H1 (cell line): ENCODE results near the gene FARS2. TPM values are rescaled to one million over a fixed set of nuclear protein-coding genes. Genes with fewer than 3 reads are reported as not detected.

Experiments used
- CTCF ChIA-PET: fragments of 300-600 bp; sonication (Branson Sonifier 250); formaldehyde crosslinking; loops from one replicate; lab custom pipeline; 2021; ENCODE audit not compliant: partially characterized antibody; lab: Charles Lee
- POLR2A ChIA-PET: fragments of 300-600 bp; sonication (Branson Sonifier 250); formaldehyde crosslinking; loops from one replicate; lab custom pipeline; 2021; ENCODE audit warnings: inconsistent platforms; ENCODE audit not compliant: partially characterized antibody; lab: Charles Lee
- DNase-seq, 2 experiments: peaks; one replicate each; pipeline versions ENCODE4 v3.0.0 to v3.0.0-alpha.2; 2010 to 2022; ENCODE audit warnings: low spot score in 2 of 2, low read depth in 1 of 2, mixed read lengths in 1 of 2
- FAIRE-seq: peaks from 2 replicates; lab custom pipeline; 2011; peaks lifted over from hg19 to GRCh38; lab: Jason Lieb, UNC
- H2AFZ ChIP-seq: 2 replicates; pipeline ENCODE4 v1.8.1; 2012; ENCODE audit warnings: low read length, inconsistent platforms
- H2AK5ac ChIP-seq: 2 replicates; pipeline ENCODE4 v1.6.1; 2013; ENCODE audit warnings: low read depth, low read length
- H2BK120ac ChIP-seq: replicated peaks from 2 replicates; pipeline ENCODE3; 2013; ENCODE audit warnings: low read depth, low read length, inconsistent platforms
- H2BK12ac ChIP-seq: 2 replicates; pipeline ENCODE4 v1.6.1; 2013; ENCODE audit warnings: low read depth, low read length
- H2BK15ac ChIP-seq: 2 replicates; pipeline ENCODE4 v1.6.1; 2013; ENCODE audit warnings: low read length
- H2BK20ac ChIP-seq: 2 replicates; pipeline ENCODE4 v1.6.1; 2013; ENCODE audit warnings: low read length
- H2BK5ac ChIP-seq: 2 replicates; pipeline ENCODE4 v1.6.1; 2013; ENCODE audit warnings: low read depth, low read length
- H3K14ac ChIP-seq: 2 replicates; pipeline ENCODE4 v1.6.1; 2013; ENCODE audit warnings: inconsistent platforms; ENCODE audit not compliant: insufficient read length
- H3K18ac ChIP-seq: 2 replicates; pipeline ENCODE4 v1.6.1; 2013; ENCODE audit warnings: low read length; ENCODE audit errors: extremely low read depth
- H3K23ac ChIP-seq: 2 replicates; pipeline ENCODE4 v1.6.1; 2013; ENCODE audit warnings: inconsistent platforms; ENCODE audit not compliant: insufficient read length
- H3K23me2 ChIP-seq: 2 replicates; pipeline ENCODE4 v1.6.1; 2013; ENCODE audit warnings: low read depth, low read length
- H3K27ac ChIP-seq: 2 replicates; pipeline ENCODE4 v1.6.1; 2011; ENCODE audit warnings: low read depth, low read length, inconsistent platforms
- H3K27me3 ChIP-seq, 4 experiments: replicated peaks in 1 of 4; 1 replicate in 1 of 4; 2 replicates in 3 of 4; pipeline versions ENCODE4 v1.6.1 to v1.8.1; 2011 to 2013; ENCODE audit warnings: low read length in 3 of 4, mild to moderate bottlenecking in 3 of 4, inconsistent platforms in 2 of 4, mixed read lengths in 2 of 4, moderate library complexity in 1 of 4; ENCODE audit not compliant: control insufficient read depth in 3 of 4, insufficient read depth in 3 of 4; ENCODE audit errors: extremely low read depth in 1 of 4
- H3K36me3 ChIP-seq, 4 experiments: 2 replicates each; pipeline versions ENCODE4 v1.6.1 to v1.8.1; 2011 to 2013; ENCODE audit warnings: mild to moderate bottlenecking in 4 of 4, low read length in 3 of 4, moderate library complexity in 2 of 4, control low read depth in 1 of 4, inconsistent platforms in 1 of 4; ENCODE audit not compliant: insufficient read depth in 4 of 4, control insufficient read depth in 2 of 4
- H3K4ac ChIP-seq: replicated peaks from 2 replicates; pipeline ENCODE3; 2013; ENCODE audit warnings: low read length, low read depth, mixed read lengths, inconsistent platforms; ENCODE audit not compliant: insufficient read length
- H3K4me1 ChIP-seq, 4 experiments: replicated peaks in 1 of 4; 1 replicate in 1 of 4; 2 replicates in 3 of 4; pipeline versions ENCODE4 v1.6.1 to v1.8.1; 2011 to 2013; ENCODE audit warnings: low read length in 3 of 4, inconsistent platforms in 2 of 4, mixed read lengths in 1 of 4; ENCODE audit not compliant: insufficient read depth in 4 of 4, control insufficient read depth in 3 of 4
- H3K4me2 ChIP-seq, 2 experiments: 2 replicates each; pipeline versions ENCODE4 v1.6.1 to v1.8.1; 2011 to 2013; ENCODE audit warnings: low read depth in 2 of 2, low read length in 2 of 2, control low read depth in 1 of 2, inconsistent platforms in 1 of 2, mild to moderate bottlenecking in 1 of 2; ENCODE audit not compliant: insufficient read depth in 1 of 2
- H3K4me3 ChIP-seq, 4 experiments: fragments of 200-600, 300-600 bp in 1 of 4; sonication (generic), shearing (Covaris generic), sonication (Bioruptor Twin) in 1 of 4; 2 replicates each; pipeline versions ENCODE4 v1.5.1 to v1.8.1; 2011 to 2016; ENCODE audit warnings: low read length in 4 of 4, low read depth in 3 of 4, control low read depth in 2 of 4, inconsistent platforms in 2 of 4, mild to moderate bottlenecking in 2 of 4, mixed read lengths in 1 of 4, moderate library complexity in 1 of 4; ENCODE audit not compliant: insufficient read depth in 2 of 4; ENCODE audit errors: extremely low read depth in 1 of 4
- H3K56ac ChIP-seq: replicated peaks from 2 replicates; pipeline ENCODE3; 2013; ENCODE audit warnings: low read depth, mild to moderate bottlenecking, mixed read lengths, low read length, inconsistent platforms; ENCODE audit not compliant: insufficient read length
- H3K79me1 ChIP-seq: 2 replicates; pipeline ENCODE4 v1.6.1; 2013; ENCODE audit warnings: low read depth, low read length, control low read depth
- H3K79me2 ChIP-seq, 2 experiments: 2 replicates each; pipeline versions ENCODE4 v1.6.1 to v1.8.1; 2012 to 2013; ENCODE audit warnings: low read length in 2 of 2, mild to moderate bottlenecking in 2 of 2, inconsistent platforms in 1 of 2; ENCODE audit not compliant: insufficient read depth in 2 of 2, control insufficient read depth in 1 of 2
- H3K9ac ChIP-seq, 4 experiments: replicated peaks in 1 of 4; 1 replicate in 1 of 4; 2 replicates in 3 of 4; pipeline versions ENCODE4 v1.6.1 to v1.8.1; 2011 to 2013; ENCODE audit warnings: low read depth in 3 of 4, low read length in 3 of 4, control low read depth in 2 of 4, mild to moderate bottlenecking in 2 of 4, moderate library complexity in 2 of 4, inconsistent platforms in 1 of 4; ENCODE audit errors: extremely low read depth in 1 of 4
- H3K9me3 ChIP-seq, 2 experiments: 2 replicates each; pipeline versions ENCODE4 v1.6.1 to v1.8.1; 2012 to 2013; ENCODE audit warnings: mild to moderate bottlenecking in 2 of 2, moderate library complexity in 2 of 2, control low read depth in 1 of 2, inconsistent platforms in 1 of 2, low read depth in 1 of 2, low read length in 1 of 2, mixed read lengths in 1 of 2; ENCODE audit not compliant: insufficient read depth in 2 of 2
- H4K20me1 ChIP-seq, 2 experiments: replicated peaks in 1 of 2; 2 replicates each; pipeline versions ENCODE3 to v1.8.1; 2011 to 2013; ENCODE audit warnings: inconsistent platforms in 2 of 2, low read length in 2 of 2, mild to moderate bottlenecking in 1 of 2; ENCODE audit not compliant: insufficient read depth in 2 of 2, control insufficient read depth in 1 of 2
- H4K5ac ChIP-seq: 2 replicates; pipeline ENCODE4 v1.6.1; 2013; ENCODE audit warnings: low read length, low read depth, mixed read lengths, inconsistent platforms; ENCODE audit not compliant: insufficient read length
- H4K8ac ChIP-seq: 2 replicates; pipeline ENCODE4 v1.8.0; 2013; ENCODE audit warnings: mild to moderate bottlenecking, moderate library complexity, low read length, inconsistent platforms; ENCODE audit not compliant: insufficient read depth; ENCODE audit errors: extremely low read depth
- H4K91ac ChIP-seq: replicated peaks from 2 replicates; pipeline ENCODE3; 2013; ENCODE audit warnings: low read length, mixed read lengths, inconsistent platforms; ENCODE audit not compliant: insufficient read length
- BCL11A ChIP-seq, 2 experiments: IDR thresholded peaks; one replicate each; pipeline ENCODE4 v1.6.1; 2011; ENCODE audit warnings: low read depth in 2 of 2, low read length in 2 of 2, mild to moderate bottlenecking in 2 of 2
- CBX8 ChIP-seq: fragments of 300-800, 300-1000 bp; sonication (generic); IDR thresholded peaks from 2 replicates; pipeline ENCODE4 v1.7.1; 2016; ENCODE audit warnings: low read depth, low read length, borderline replicate concordance
- CREB1 ChIP-seq: IDR thresholded peaks from 2 replicates; pipeline ENCODE4 v1.6.1; 2012; ENCODE audit warnings: inconsistent platforms
- EGR1 ChIP-seq: IDR thresholded peaks from 2 replicates; pipeline ENCODE4 v1.6.1; 2011; ENCODE audit warnings: low read depth, low read length, borderline replicate concordance
- KDM4A ChIP-seq: IDR thresholded peaks from one replicate; pipeline ENCODE4 v1.7.1; 2012; ENCODE audit warnings: low read depth, mild to moderate bottlenecking, moderate library complexity, low read length, inconsistent platforms; ENCODE audit not compliant: severe bottlenecking
- NRF1 ChIP-seq: IDR thresholded peaks from 2 replicates; pipeline ENCODE4 v1.6.1; 2011; ENCODE audit warnings: mild to moderate bottlenecking, low read depth, low read length, improper control_type of control experiment
- PHF8 ChIP-seq: fragments of 200-600 bp; sonication (generic); conservative IDR thresholded peaks from 2 replicates; pipeline ENCODE4 v1.7.1; 2012; ENCODE audit warnings: low read depth, mild to moderate bottlenecking, inconsistent platforms, low read length, moderate library complexity
- POLR2A ChIP-seq, 2 experiments: IDR thresholded peaks; 1 replicate in 1 of 2; 2 replicates in 1 of 2; pipeline ENCODE4 v1.6.1; 2011; ENCODE audit warnings: low read depth in 2 of 2, low read length in 2 of 2, mild to moderate bottlenecking in 2 of 2; ENCODE audit errors: control extremely low read depth in 1 of 2
- RBBP5 ChIP-seq: IDR thresholded peaks from 2 replicates; pipeline ENCODE4 v1.7.1; 2012; ENCODE audit warnings: low read depth, mild to moderate bottlenecking, inconsistent platforms, low read length, moderate library complexity, borderline replicate concordance
- SP1 ChIP-seq: IDR thresholded peaks from 2 replicates; pipeline ENCODE4 v1.6.1; 2011; ENCODE audit warnings: low read depth, low read length
- USF2 ChIP-seq: IDR thresholded peaks from 2 replicates; pipeline ENCODE4 v1.6.1; 2011; ENCODE audit warnings: low read length, improper control_type of control experiment
- WGBS, 2 experiments: shearing (Covaris generic) in 1 of 2; methylation state at CpG; one replicate each; pipeline versions ENCODE4 v1.1.6 to v1.1.7; 2013 to 2015; ENCODE audit warnings: low lambda C conversion rate in 2 of 2, mixed read lengths in 2 of 2, inconsistent platforms in 1 of 2, low coverage in 1 of 2, missing lambda C conversion rate in 1 of 2; ENCODE audit not compliant: insufficient replicate concordance in 2 of 2, insufficient coverage in 1 of 2, insufficient read length in 1 of 2; ENCODE audit errors: extremely low coverage in 1 of 2, missing lambda C conversion rate in 1 of 2; 5-methylcytosine and 5-hydroxymethylcytosine counted together
- polyA plus RNA-seq, 7 experiments: library from polyadenylated mRNA; depleted of rRNA in 3 of 7; stranded (reverse) in 5 of 7; unstranded in 2 of 7; fragments of >200 nt in 5 of 7; fragments of 200-250 nt in 2 of 7; gene quantifications; 1 replicate in 5 of 7; 2 replicates in 1 of 7; 4 replicates in 1 of 7; pipeline versions ENCODE4 v1.2.1 to v1.2.3, GENCODE V29; 2011 to 2013; ENCODE audit warnings: missing spikeins in 2 of 7, mixed read lengths in 2 of 7
- total RNA-seq: library from RNA; stranded (reverse); fragmentation: NEBNext Ultra II Directional; extraction: Animal tissue kit (Norgen Biotek cat#: 25700); gene quantifications from 2 replicates; pipeline ENCODE4 v1.2.1, GENCODE V29; 2021

FARS2 gene
- total and polyA plus RNA-seq, 2 of the 8 experiments (the other 6 are each of a cell fraction or from before 2014, with no cell fraction given): 11.7 to 14.4 TPM

DNA sequence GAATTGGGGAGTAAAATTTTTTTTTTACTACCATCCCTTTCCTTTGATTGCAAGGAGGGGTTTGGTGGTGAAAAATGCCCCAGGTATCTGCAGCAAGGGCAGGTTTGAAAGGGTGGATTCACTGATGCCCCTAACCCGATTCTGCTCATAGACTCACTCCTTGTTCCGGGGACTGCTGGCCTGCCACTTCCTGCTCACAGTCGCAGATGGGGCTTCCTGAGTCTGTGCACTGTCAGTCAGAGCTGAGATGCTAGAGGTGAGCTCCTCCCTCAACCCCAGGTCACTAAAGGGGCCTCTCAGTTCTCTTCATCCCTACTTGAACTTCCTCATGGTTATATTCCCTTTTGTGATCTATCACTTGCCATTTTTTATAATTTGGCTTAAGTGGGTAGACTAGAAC is 357.9 kb downstream of the FARS2 start:
- H4K5ac ChIP-seq: no peak overlapping the region
- no peak overlapping the region for H2BK15ac ChIP-seq
- H3K23me2 ChIP-seq: no peaks in the 10 kb centered on the region
- no peak overlapping the region for H3K4me3 ChIP-seq
- TF ChIP-seq USF2: no peak
- no peak for TF ChIP-seq KDM4A
- no peak for TF ChIP-seq POLR2A (IDR thresholded peaks at IDR 0.05; ENCODE audit: control extremely low read depth in 1 of 2, low read depth in 2 of 2, low read length in 2 of 2)
- no peak for TF ChIP-seq BCL11A (IDR thresholded peaks at IDR 0.05; ENCODE audit: low read depth in 2 of 2, low read length in 2 of 2)
- TF ChIP-seq NRF1: no peak
- TF ChIP-seq PHF8: no peak
- no peak for TF ChIP-seq CREB1
- TF ChIP-seq RBBP5: no peak
- TF ChIP-seq EGR1: no peak
- no peak for TF ChIP-seq CBX8
- TF ChIP-seq SP1: no peak
- H2AFZ ChIP-seq: no peak overlapping the region
- no peaks in the 10 kb centered on the region for H3K9me3 ChIP-seq
- no peak overlapping the region for H2BK20ac ChIP-seq
- H2BK12ac ChIP-seq: no peak overlapping the region
- no peak overlapping the region for H3K4me2 ChIP-seq
- no peaks in the 10 kb centered on the region for H3K27me3 ChIP-seq
- H3K9ac ChIP-seq: no peak overlapping the region
- no peak overlapping the region for H2AK5ac ChIP-seq
- DNase-seq: no peak
- no peak overlapping the region for H4K91ac ChIP-seq
- no peak overlapping the region for H3K56ac ChIP-seq
- ChIA-PET POLR2A (no interaction called here), CTCF (interaction anchor here (0.5 kb wide), 1 partner anchor 715 kb away, joined by 3 read pairs; no protein-coding TSS in a partner anchor)
- H3K23ac ChIP-seq: no peak overlapping the region
- no peak overlapping the region for H3K14ac ChIP-seq
- no peaks in the 10 kb centered on the region for H3K79me1 ChIP-seq
- H3K4ac ChIP-seq: no peak overlapping the region
- H2BK5ac ChIP-seq: no peak overlapping the region
- H3K79me2 ChIP-seq: no peaks in the 10 kb centered on the region
- WGBS, 2 experiments: 92% methylated on average over 3 of the region's 3 CpGs; no CpG with 5 or more reads in 1 of the 2 experiments
- no peak overlapping the region for H4K8ac ChIP-seq
- peaks cover 0 to 3% (median 1%) of the 10 kb centered on the region in 4 experiments; a peak in 1 of 7 replicates for H3K4me1 ChIP-seq
- H2BK120ac ChIP-seq: no peak overlapping the region
- no peaks in the 10 kb centered on the region for H3K36me3 ChIP-seq
- no peaks in the 10 kb centered on the region for H4K20me1 ChIP-seq
- FAIRE-seq: no peak
- H3K27ac ChIP-seq: no peak overlapping the region
- no peak overlapping the region for H3K18ac ChIP-seq
